ENCODE measurements around the gene SNN.

- TF ChIP-seq EZH2 (IDR thresholded peaks at IDR 0.05; ENCODE audit: borderline replicate concordance, insufficient read depth, low read depth, low read length, poor library complexity, severe bottlenecking) (no peak), CTCF (IDR thresholded peaks at IDR 0.05) (no peak)
These were observed 35.1 kb upstream of the SNN start for GRCh38 chr16:11633113-11633512.

Data from B cell (primary cell).